HG02798 (cell line): ENCODE data around the gene PPFIA2.

ENCODE experiments used
- ATAC-seq: cut with Tn5 transposase; IDR thresholded peaks from one replicate; pipeline ENCODE4 v1.9.1; 2021; ENCODE audit warnings: mild to moderate bottlenecking; ENCODE audit not compliant: unreplicated experiment, poor library complexity

Gene PPFIA2

GRCh38 chr12:81572411-81572810 lies 186.7 kb downstream of the PPFIA2 start:
- ATAC-seq: no peak

- no peak for ATAC-seq
Measured at GRCh38 chr12:81570234-81570633, 188.9 kb downstream of the PPFIA2 start.

- ATAC-seq: no peak
Measured at GRCh38 chr12:81564237-81564636, 194.9 kb downstream of the PPFIA2 start.

- ATAC-seq: no peak
Measured at GRCh38 chr12:81558031-81558430, 201.1 kb downstream of the PPFIA2 start.

- no peak for ATAC-seq
Measured at GRCh38 chr12:81546811-81547210, 212.3 kb downstream of the PPFIA2 start.

- no peak for ATAC-seq
Measured at GRCh38 chr12:81543621-81544139, 215.5 kb downstream of the PPFIA2 start.

GRCh38 chr12:81542065-81543010 lies 216.8 kb downstream of the PPFIA2 start:
- ATAC-seq: no peak

- ATAC-seq: no peak
Measured at GRCh38 chr12:81541121-81541520, 218.0 kb downstream of the PPFIA2 start.

GRCh38 chr12:81539279-81539678 lies 219.9 kb downstream of the PPFIA2 start:
- ATAC-seq: no peak

GRCh38 chr12:81533054-81533453 lies 226.1 kb downstream of the PPFIA2 start:
- no peak for ATAC-seq

- no peak for ATAC-seq
Measured at GRCh38 chr12:81530352-81530751, 228.8 kb downstream of the PPFIA2 start.

- peak; percentile 67 for ATAC-seq
Measured at GRCh38 chr12:81520064-81520945, 238.8 kb downstream of the PPFIA2 start.

GRCh38 chr12:81518638-81519037 lies 240.5 kb downstream of the PPFIA2 start:
- no peak for ATAC-seq

- ATAC-seq: no peak
Measured at GRCh38 chr12:81517296-81517695, 241.9 kb downstream of the PPFIA2 start.

GRCh38 chr12:81502912-81503695 lies 256.0 kb downstream of the PPFIA2 start:
- no peak for ATAC-seq

- no peak for ATAC-seq
Measured at GRCh38 chr12:81500788-81501187, 258.4 kb downstream of the PPFIA2 start.

GRCh38 chr12:81499809-81500208 lies 259.3 kb downstream of the PPFIA2 start:
- no peak for ATAC-seq

GRCh38 chr12:81492131-81492720 lies 266.9 kb downstream of the PPFIA2 start:
- no peak for ATAC-seq

GRCh38 chr12:81472934-81473333 lies 286.2 kb downstream of the PPFIA2 start:
- ATAC-seq: no peak

- ATAC-seq: no peak
Measured at GRCh38 chr12:81470923-81471322, 288.2 kb downstream of the PPFIA2 start.
